ENCODE data around the gene ENTPD8.

Gene ENTPD8

DNA sequence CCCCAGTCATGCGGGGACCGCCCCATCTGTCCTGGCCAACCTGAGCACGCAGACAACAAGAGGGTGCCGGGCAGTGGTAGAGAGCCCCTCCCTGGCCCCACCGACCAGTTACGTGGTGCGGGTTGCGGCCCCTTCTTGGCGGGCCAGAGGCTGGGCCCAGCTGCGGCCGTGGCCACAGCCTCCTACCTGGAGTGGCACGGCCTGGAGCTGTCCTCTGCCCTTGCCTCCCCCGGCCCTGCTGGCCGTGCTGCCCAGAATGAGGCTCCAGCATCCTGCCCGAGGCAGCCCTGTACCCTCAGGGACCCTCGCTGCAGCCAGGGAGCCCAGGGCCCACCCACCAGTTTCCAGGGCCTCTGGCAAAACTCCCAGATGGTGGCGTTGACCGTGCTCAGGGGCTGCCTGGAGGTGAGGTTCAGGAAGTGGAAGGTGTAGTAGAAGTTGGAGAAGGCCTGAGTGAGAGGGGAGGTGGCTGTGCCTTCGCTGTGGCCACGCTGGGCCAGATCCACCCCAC lies 5.7 kb downstream of the ENTPD8 start:
- Histone ChIP-seq H4K20me1 (ENCODE audit: insufficient read depth) (no peaks in the 10 kb centered on the region), H3K4me1 (ENCODE audit: low read depth, poor library complexity, severe bottlenecking) (peaks cover 1% of the 10 kb centered on the region), H2AFZ (ENCODE audit: low read depth) (no peak overlapping the region), H3K9ac (no peak overlapping the region), H3K79me2 (ENCODE audit: insufficient read depth, low read depth) (no peaks in the 10 kb centered on the region), H3K27ac (no peak overlapping the region), H3K4me2 (no peak overlapping the region), H3K4me3 (IDR thresholded peaks at IDR 0.05; ENCODE audit: insufficient read depth, low read depth, low read length) (no peak overlapping the region), H3K36me3 (ENCODE audit: insufficient read depth) (no peaks in the 10 kb centered on the region), H3K27me3 (ENCODE audit: insufficient read depth, low read depth) (peaks cover 75% of the 10 kb centered on the region)
- TF ChIP-seq, protein P1, sequence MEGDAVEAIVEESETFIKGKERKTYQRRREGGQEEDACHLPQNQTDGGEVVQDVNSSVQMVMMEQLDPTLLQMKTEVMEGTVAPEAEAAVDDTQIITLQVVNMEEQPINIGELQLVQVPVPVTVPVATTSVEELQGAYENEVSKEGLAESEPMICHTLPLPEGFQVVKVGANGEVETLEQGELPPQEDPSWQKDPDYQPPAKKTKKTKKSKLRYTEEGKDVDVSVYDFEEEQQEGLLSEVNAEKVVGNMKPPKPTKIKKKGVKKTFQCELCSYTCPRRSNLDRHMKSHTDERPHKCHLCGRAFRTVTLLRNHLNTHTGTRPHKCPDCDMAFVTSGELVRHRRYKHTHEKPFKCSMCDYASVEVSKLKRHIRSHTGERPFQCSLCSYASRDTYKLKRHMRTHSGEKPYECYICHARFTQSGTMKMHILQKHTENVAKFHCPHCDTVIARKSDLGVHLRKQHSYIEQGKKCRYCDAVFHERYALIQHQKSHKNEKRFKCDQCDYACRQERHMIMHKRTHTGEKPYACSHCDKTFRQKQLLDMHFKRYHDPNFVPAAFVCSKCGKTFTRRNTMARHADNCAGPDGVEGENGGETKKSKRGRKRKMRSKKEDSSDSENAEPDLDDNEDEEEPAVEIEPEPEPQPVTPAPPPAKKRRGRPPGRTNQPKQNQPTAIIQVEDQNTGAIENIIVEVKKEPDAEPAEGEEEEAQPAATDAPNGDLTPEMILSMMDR (conservative IDR thresholded peaks at IDR 0.05; ENCODE audit: low read depth, low read length), result no peak

DNA sequence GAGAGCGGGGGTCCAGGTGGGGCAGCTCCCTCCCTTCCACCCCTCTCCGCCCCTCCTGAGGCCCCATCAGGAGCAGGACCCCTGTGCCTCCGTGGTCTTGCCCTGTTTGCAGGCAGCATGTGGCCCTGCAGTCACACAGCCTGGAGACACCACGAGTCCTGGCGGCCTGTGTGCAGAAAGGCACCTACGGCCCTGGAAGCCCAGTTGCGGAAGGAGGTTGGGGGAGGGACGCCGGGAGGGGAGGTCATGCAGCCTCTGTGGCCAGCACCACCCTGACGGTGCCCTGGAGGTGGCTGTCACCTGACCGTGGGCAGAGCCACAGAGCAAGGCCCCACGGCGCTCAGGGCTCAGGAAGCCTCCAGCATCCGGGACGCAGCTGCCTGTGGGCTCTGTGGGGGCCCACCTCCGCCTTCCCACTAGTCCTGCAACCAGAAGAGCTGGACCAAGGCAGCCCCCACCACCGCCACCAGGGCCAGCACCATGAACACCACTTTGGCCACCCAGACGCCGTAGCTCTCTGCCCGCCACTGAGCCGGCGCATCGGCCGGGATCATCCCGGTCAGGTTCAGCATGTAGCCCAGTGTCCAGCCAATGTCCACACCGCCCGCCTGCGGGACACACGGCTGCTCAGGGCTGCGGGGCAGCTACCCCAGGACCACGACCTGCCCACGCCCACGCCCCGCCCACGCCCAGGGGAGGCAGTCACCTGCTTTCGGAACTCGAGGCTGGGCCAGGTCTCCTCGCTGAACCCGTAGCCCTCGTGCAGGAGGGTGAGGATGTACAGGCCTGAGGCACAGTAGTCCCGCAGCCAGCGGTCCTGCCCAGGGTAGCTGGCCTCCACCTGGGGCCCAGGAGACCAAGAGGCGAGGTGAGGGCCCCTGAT lies 6.4 kb downstream of the ENTPD8 start:
- peaks cover 77% of the 10 kb centered on the region for H3K27me3 ChIP-seq (ENCODE audit: insufficient read depth, low read depth)
- no peak overlapping the region for H2AFZ ChIP-seq (ENCODE audit: low read depth)
- H3K4me1 ChIP-seq (ENCODE audit: low read depth, poor library complexity, severe bottlenecking), result peaks cover 6% of the 10 kb centered on the region
- H3K36me3 ChIP-seq (ENCODE audit: insufficient read depth), result no peaks in the 10 kb centered on the region
- no peak overlapping the region for H3K9ac ChIP-seq
- H3K4me3 ChIP-seq (IDR thresholded peaks at IDR 0.05; ENCODE audit: insufficient read depth, low read depth, low read length), result no peak overlapping the region
- H3K4me2 ChIP-seq, result no peak overlapping the region
- TF ChIP-seq, protein P1 (conservative IDR thresholded peaks at IDR 0.05; ENCODE audit: low read depth, low read length), result no peak
- no peaks in the 10 kb centered on the region for H4K20me1 ChIP-seq (ENCODE audit: insufficient read depth)
- no peak overlapping the region for H3K27ac ChIP-seq
- no peaks in the 10 kb centered on the region for H3K79me2 ChIP-seq (ENCODE audit: insufficient read depth, low read depth)

DNA sequence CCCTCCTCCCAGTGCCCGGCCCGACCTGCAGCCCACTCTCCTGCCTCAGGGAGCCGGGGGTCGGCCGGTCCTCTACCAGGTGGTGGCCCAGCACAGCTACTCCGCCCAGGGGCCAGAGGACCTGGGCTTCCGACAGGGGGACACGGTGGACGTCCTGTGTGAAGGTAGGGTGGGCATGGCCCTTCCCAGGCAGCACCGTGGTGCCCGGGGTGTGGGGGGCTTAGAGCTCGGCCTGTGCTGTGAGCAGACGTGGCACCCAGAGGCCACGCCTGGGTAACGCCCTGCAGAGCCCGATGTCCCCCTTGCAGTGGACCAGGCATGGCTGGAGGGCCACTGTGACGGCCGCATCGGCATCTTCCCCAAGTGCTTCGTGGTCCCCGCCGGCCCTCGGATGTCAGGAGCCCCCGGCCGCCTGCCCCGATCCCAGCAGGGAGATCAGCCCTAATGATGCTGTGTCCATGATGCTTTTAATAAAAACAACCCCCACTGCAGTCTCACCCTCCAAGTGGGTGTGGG lies 7.2 kb downstream of the ENTPD8 start:
- H3K4me2 ChIP-seq, result no peak overlapping the region
- no peaks in the 10 kb centered on the region for H3K79me2 ChIP-seq (ENCODE audit: insufficient read depth, low read depth)
- peaks cover 6% of the 10 kb centered on the region for H3K4me1 ChIP-seq (ENCODE audit: low read depth, poor library complexity, severe bottlenecking)
- H2AFZ ChIP-seq (ENCODE audit: low read depth), result no peak overlapping the region
- H3K4me3 ChIP-seq (IDR thresholded peaks at IDR 0.05; ENCODE audit: insufficient read depth, low read depth, low read length), result no peak overlapping the region
- no peak overlapping the region for H3K27ac ChIP-seq
- TF ChIP-seq, protein P1 (conservative IDR thresholded peaks at IDR 0.05; ENCODE audit: low read depth, low read length), result no peak
- H3K36me3 ChIP-seq (ENCODE audit: insufficient read depth), result no peaks in the 10 kb centered on the region
- H3K9ac ChIP-seq, result no peak overlapping the region
- peaks cover 74% of the 10 kb centered on the region for H3K27me3 ChIP-seq (ENCODE audit: insufficient read depth, low read depth)
- H4K20me1 ChIP-seq (ENCODE audit: insufficient read depth), result no peaks in the 10 kb centered on the region

DNA sequence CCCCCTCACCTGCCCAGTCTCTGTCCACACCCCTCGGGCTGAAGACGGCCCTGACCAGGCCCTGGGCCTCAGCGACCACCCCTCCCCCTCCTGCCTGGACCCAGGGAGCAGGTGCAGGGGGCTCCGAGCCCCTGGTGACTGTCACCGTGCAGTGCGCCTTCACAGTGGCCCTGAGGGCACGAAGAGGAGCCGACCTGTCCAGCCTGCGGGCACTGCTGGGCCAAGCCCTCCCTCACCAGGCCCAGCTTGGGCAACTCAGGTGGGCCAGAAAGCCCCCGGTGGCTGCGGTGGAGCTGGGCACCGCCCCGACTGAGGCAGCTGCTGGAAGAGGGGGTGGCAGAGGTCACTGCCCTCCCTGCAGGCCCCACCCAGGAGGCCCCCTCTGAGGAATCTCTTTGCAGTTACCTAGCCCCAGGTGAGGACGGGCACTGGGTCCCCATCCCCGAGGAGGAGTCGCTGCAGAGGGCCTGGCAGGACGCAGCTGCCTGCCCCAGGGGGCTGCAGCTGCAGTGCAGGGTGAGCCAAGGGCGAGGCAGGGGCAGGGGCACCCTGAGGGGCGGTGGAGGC lies 7.7 kb downstream of the ENTPD8 start:
- Histone ChIP-seq H3K4me3 (IDR thresholded peaks at IDR 0.05; ENCODE audit: insufficient read depth, low read depth, low read length) (no peak overlapping the region), H3K27me3 (ENCODE audit: insufficient read depth, low read depth) (peaks cover 68% of the 10 kb centered on the region), H3K4me1 (ENCODE audit: low read depth, poor library complexity, severe bottlenecking) (peaks cover 6% of the 10 kb centered on the region), H3K79me2 (ENCODE audit: insufficient read depth, low read depth) (no peaks in the 10 kb centered on the region), H3K27ac (no peak overlapping the region), H3K9ac (no peak overlapping the region), H3K36me3 (ENCODE audit: insufficient read depth) (no peaks in the 10 kb centered on the region), H4K20me1 (ENCODE audit: insufficient read depth) (no peaks in the 10 kb centered on the region), H2AFZ (ENCODE audit: low read depth) (no peak overlapping the region), H3K4me2 (no peak overlapping the region)
- TF ChIP-seq, protein P1 (conservative IDR thresholded peaks at IDR 0.05; ENCODE audit: low read depth, low read length), result no peak
